Keratinocyte (primary cell): ENCODE measurements around the gene CLCNKB. TPM values are rescaled to one million over a fixed set of nuclear protein-coding genes. Genes with fewer than 3 reads are reported as not detected.

Experiments used
- DNase-seq: peaks from one replicate; pipeline ENCODE4 v3.0.0-alpha.2; 2011; ENCODE audit warnings: low read depth, missing footprints, low spot score
- FAIRE-seq: peaks from 2 replicates; lab custom pipeline; 2011; peaks lifted over from hg19 to GRCh38; lab: Jason Lieb, UNC
- H2AFZ ChIP-seq: 2 replicates; pipeline ENCODE4 v1.6.0; 2012; ENCODE audit warnings: low read length, control low read depth, inconsistent platforms; ENCODE audit not compliant: control insufficient read depth
- H3K27ac ChIP-seq: 2 replicates; pipeline ENCODE4 v1.5.1; 2011; ENCODE audit warnings: low read length; ENCODE audit not compliant: control insufficient read depth, insufficient read depth
- H3K27me3 ChIP-seq: 3 replicates; pipeline ENCODE4 v1.6.0; 2011; ENCODE audit warnings: low read length; ENCODE audit not compliant: control insufficient read depth, insufficient read depth; ENCODE audit errors: extremely low read depth
- H3K36me3 ChIP-seq, 2 experiments: 2 replicates in 1 of 2; 3 replicates in 1 of 2; pipeline ENCODE4 v1.5.1; 2011; ENCODE audit warnings: low read length in 2 of 2, mild to moderate bottlenecking in 1 of 2; ENCODE audit not compliant: control insufficient read depth in 2 of 2, insufficient read depth in 2 of 2; ENCODE audit errors: extremely low read depth in 1 of 2
- H3K4me1 ChIP-seq: 3 replicates; pipeline ENCODE4 v1.5.1; 2011; ENCODE audit warnings: low read length; ENCODE audit not compliant: control insufficient read depth, insufficient read depth; ENCODE audit errors: extremely low read depth
- H3K4me2 ChIP-seq: 3 replicates; pipeline ENCODE4 v1.6.0; 2011; ENCODE audit warnings: low read depth, low read length; ENCODE audit not compliant: control insufficient read depth, insufficient read depth; ENCODE audit errors: extremely low read depth
- H3K4me3 ChIP-seq, 3 experiments: fragments of 200-600 bp in 1 of 3; sonication (generic) in 1 of 3; 2 replicates in 2 of 3; 3 replicates in 1 of 3; pipeline ENCODE4 v1.5.1; 2011 to 2016; ENCODE audit warnings: low read length in 3 of 3, mild to moderate bottlenecking in 3 of 3, control low read depth in 2 of 3, inconsistent platforms in 1 of 3, low read depth in 1 of 3, mixed read lengths in 1 of 3, mixed run types in 1 of 3, moderate library complexity in 1 of 3; ENCODE audit not compliant: control insufficient read depth in 2 of 3, insufficient read depth in 2 of 3; ENCODE audit errors: extremely low read depth in 1 of 3
- H3K79me2 ChIP-seq: 2 replicates; pipeline ENCODE4 v1.6.0; 2012; ENCODE audit warnings: low read length; ENCODE audit not compliant: control insufficient read depth, insufficient read depth
- H3K9ac ChIP-seq: 3 replicates; pipeline ENCODE4 v1.6.0; 2011; ENCODE audit warnings: low read length; ENCODE audit not compliant: control insufficient read depth, insufficient read depth; ENCODE audit errors: extremely low read depth
- H3K9me1 ChIP-seq: 3 replicates; pipeline ENCODE4 v1.6.0; 2011; ENCODE audit warnings: low read length; ENCODE audit not compliant: control insufficient read depth, insufficient read depth; ENCODE audit errors: extremely low read depth
- H3K9me3 ChIP-seq: 2 replicates; pipeline ENCODE4 v1.5.1; 2012; ENCODE audit warnings: low read depth, low read length; ENCODE audit not compliant: control insufficient read depth
- H4K20me1 ChIP-seq: 3 replicates; pipeline ENCODE4 v1.6.0; 2011; ENCODE audit warnings: low read length; ENCODE audit not compliant: control insufficient read depth, insufficient read depth; ENCODE audit errors: extremely low read depth
- CTCF ChIP-seq, 3 experiments: IDR thresholded peaks in 1 of 3; conservative IDR thresholded peaks in 1 of 3; optimal IDR thresholded peaks in 1 of 3; 2 replicates in 2 of 3; 3 replicates in 1 of 3; pipeline versions ENCODE3 to v1.5.1; 2011; ENCODE audit warnings: low read length in 3 of 3, mild to moderate bottlenecking in 3 of 3, moderate library complexity in 2 of 3, control low read depth in 1 of 3, inconsistent platforms in 1 of 3; ENCODE audit not compliant: insufficient read depth in 2 of 3; ENCODE audit errors: extremely low read depth in 1 of 3
- EZH2 ChIP-seq: IDR thresholded peaks from one replicate; pipeline ENCODE4 v1.6.1; 2012; ENCODE audit warnings: inconsistent platforms, mild to moderate bottlenecking, low read length, moderate library complexity
- dilution Hi-C: fragments of 300-500 bp; cut with MboI; formaldehyde crosslinking; loops from one replicate; pipeline ENCODE4 v1.7.0; 2020; ENCODE audit warnings: low sequenced_read_pairs; ENCODE audit not compliant: extremely low pct_ligation_motif_present
- polyA plus RNA-seq, 5 experiments: library from polyadenylated mRNA; depleted of rRNA in 3 of 5; stranded (reverse) in 3 of 5; stranded (forward) in 1 of 5; unstranded in 1 of 5; fragments of >200 nt; gene quantifications; 1 replicate in 1 of 5; 2 replicates in 3 of 5; 3 replicates in 1 of 5; pipeline versions ENCODE4 v1.2.1 to v1.2.3, GENCODE V29; 2011 to 2012; ENCODE audit warnings: missing spikeins in 2 of 5, low read depth in 1 of 5, low replicate concordance in 1 of 5

CLCNKB gene
- polyA plus RNA-seq, 1 donor (not counting 4 experiments of a cell fraction or from before 2014, with no cell fraction given): not detected

- no peak overlapping the region for H3K27ac ChIP-seq
- FAIRE-seq: no peak
- no peaks in the 10 kb centered on the region for H3K9me3 ChIP-seq
- DNase-seq: no peak
- peaks cover 22% of the 10 kb centered on the region for H3K27me3 ChIP-seq
- no peaks in the 10 kb centered on the region for H3K79me2 ChIP-seq
- H3K9ac ChIP-seq: no peak overlapping the region
- no peak overlapping the region for H2AFZ ChIP-seq
- no peaks in the 10 kb centered on the region for H3K36me3 ChIP-seq
- H3K4me1 ChIP-seq: no peaks in the 10 kb centered on the region
- TF ChIP-seq CTCF (optimal IDR thresholded peaks at IDR 0.05 in 1 of 3, IDR thresholded peaks at IDR 0.05 in 1 of 3, conservative IDR thresholded peaks at IDR 0.05 in 1 of 3; ENCODE audit: extremely low read depth in 1 of 3, insufficient read depth in 2 of 3, low read length in 3 of 3): no peak
- no peak for TF ChIP-seq EZH2
- no peaks in the 10 kb centered on the region for H3K9me1 ChIP-seq
- dilution Hi-C loops: no loop called here
- no peak overlapping the region for H3K4me2 ChIP-seq
- no peaks in the 10 kb centered on the region for H4K20me1 ChIP-seq
- H3K4me3 ChIP-seq: no peak overlapping the region
Measured at GRCh38 chr1:16094453-16095158, 51.0 kb downstream of the CLCNKB start.

- peaks cover 15% of the 10 kb centered on the region for H3K27me3 ChIP-seq
- no peak for FAIRE-seq
- dilution Hi-C loops: no loop called here
Measured at GRCh38 chr1:16095447-16095846, 51.9 kb downstream of the CLCNKB start.

More at GRCh38 chr1:16095447-16095846, 51.9 kb downstream of the CLCNKB start:
- no peak overlapping the region for H3K4me2 ChIP-seq
- H3K9ac ChIP-seq: no peak overlapping the region
- no peaks in the 10 kb centered on the region for H3K4me1 ChIP-seq
- H3K36me3 ChIP-seq: no peaks in the 10 kb centered on the region
- no peaks in the 10 kb centered on the region for H3K9me1 ChIP-seq
- H3K9me3 ChIP-seq: no peaks in the 10 kb centered on the region
- DNase-seq: no peak
- no peaks in the 10 kb centered on the region for H4K20me1 ChIP-seq
- no peak overlapping the region for H3K27ac ChIP-seq
- H2AFZ ChIP-seq: no peak overlapping the region
- TF ChIP-seq CTCF (optimal IDR thresholded peaks at IDR 0.05 in 1 of 3, IDR thresholded peaks at IDR 0.05 in 1 of 3, conservative IDR thresholded peaks at IDR 0.05 in 1 of 3; ENCODE audit: extremely low read depth in 1 of 3, insufficient read depth in 2 of 3, low read length in 3 of 3) (no peak), EZH2 (no peak)
- H3K4me3 ChIP-seq: no peak overlapping the region
- no peaks in the 10 kb centered on the region for H3K79me2 ChIP-seq
